GM12864 (cell line): ENCODE results near the gene TBL1XR1.

Experiments used
- DNase-seq: peaks from one replicate; pipeline ENCODE4 v3.0.0-alpha.2; 2011; ENCODE audit warnings: low read depth
- H3K4me3 ChIP-seq: 2 replicates; pipeline ENCODE4 v1.5.1; 2011; ENCODE audit warnings: mild to moderate bottlenecking, low read depth, low read length, control low read depth
- CTCF ChIP-seq: IDR thresholded peaks from 2 replicates; pipeline ENCODE4 v1.5.1; 2011; ENCODE audit warnings: low read depth, mild to moderate bottlenecking, moderate library complexity, low read length, control low read depth, inconsistent platforms; ENCODE audit errors: missing control alignments

The TBL1XR1 gene

GRCh38 chr3:177065285-177066033 lies 131.8 kb downstream of the TBL1XR1 start:
- DNase-seq, result no peak
- H3K4me3 ChIP-seq, result no peak overlapping the region
- no peak for TF ChIP-seq CTCF

- H3K4me3 ChIP-seq, result no peak overlapping the region
- no peak for TF ChIP-seq CTCF
- DNase-seq, result no peak
These were observed 135.1 kb downstream of the TBL1XR1 start for GRCh38 chr3:177062052-177062732.

GRCh38 chr3:177061369-177061768 lies 135.9 kb downstream of the TBL1XR1 start:
- TF ChIP-seq CTCF, result no peak
- DNase-seq, result no peak
- H3K4me3 ChIP-seq, result no peak overlapping the region

- no peak for TF ChIP-seq CTCF
- H3K4me3 ChIP-seq, result no peak overlapping the region
- DNase-seq, result peak; percentile 31
These were observed 136.8 kb downstream of the TBL1XR1 start for GRCh38 chr3:177060492-177060891.

- H3K4me3 ChIP-seq, result no peak overlapping the region
- no peak for TF ChIP-seq CTCF
- no peak for DNase-seq
These were observed 138.6 kb downstream of the TBL1XR1 start for GRCh38 chr3:177058648-177059047.

- no peak overlapping the region for H3K4me3 ChIP-seq
- DNase-seq, result peak; percentile 61
- no peak for TF ChIP-seq CTCF
These were observed 139.5 kb downstream of the TBL1XR1 start for GRCh38 chr3:177057768-177058167.
